Fibroblast of skin of scalp (primary cell): ENCODE measurements around the gene VDR.
"Not testable (repeated sequence)": the region's sequence is repeated elsewhere in the genome, so short reads cannot be mapped to it uniquely, and the experiment has no call there.

ENCODE experiments used
- DNase-seq: peaks from one replicate; pipeline ENCODE4 v3.0.0-alpha.2; 2013

VDR gene

GRCh38 chr12:47812797-47813510 lies 91.8 kb downstream of the VDR start:
- peak; percentile 96 for DNase-seq

- peak; percentile 77 for DNase-seq
Observed at GRCh38 chr12:47811581-47812484, 93.0 kb downstream of the VDR start.

DNA sequence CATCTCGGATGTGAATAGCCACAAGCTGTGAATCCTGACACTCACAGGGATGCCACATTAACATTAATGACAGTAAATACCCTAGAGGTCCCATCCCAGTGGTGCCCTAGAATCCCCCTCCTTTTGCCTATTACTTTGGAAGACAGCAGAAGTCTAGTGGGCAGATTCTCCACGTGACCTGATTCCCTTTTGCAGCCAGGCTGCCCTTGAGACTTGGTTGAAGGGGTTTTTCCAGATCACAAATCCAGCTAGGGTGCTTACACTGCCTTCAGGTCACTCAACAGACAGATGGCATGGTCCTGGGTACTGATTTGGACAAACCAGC lies 93.8 kb downstream of the VDR start:
- DNase-seq, result no peak

- not testable (repeated sequence) for DNase-seq
Observed at GRCh38 chr12:47809518-47809917, 95.3 kb downstream of the VDR start.

DNA sequence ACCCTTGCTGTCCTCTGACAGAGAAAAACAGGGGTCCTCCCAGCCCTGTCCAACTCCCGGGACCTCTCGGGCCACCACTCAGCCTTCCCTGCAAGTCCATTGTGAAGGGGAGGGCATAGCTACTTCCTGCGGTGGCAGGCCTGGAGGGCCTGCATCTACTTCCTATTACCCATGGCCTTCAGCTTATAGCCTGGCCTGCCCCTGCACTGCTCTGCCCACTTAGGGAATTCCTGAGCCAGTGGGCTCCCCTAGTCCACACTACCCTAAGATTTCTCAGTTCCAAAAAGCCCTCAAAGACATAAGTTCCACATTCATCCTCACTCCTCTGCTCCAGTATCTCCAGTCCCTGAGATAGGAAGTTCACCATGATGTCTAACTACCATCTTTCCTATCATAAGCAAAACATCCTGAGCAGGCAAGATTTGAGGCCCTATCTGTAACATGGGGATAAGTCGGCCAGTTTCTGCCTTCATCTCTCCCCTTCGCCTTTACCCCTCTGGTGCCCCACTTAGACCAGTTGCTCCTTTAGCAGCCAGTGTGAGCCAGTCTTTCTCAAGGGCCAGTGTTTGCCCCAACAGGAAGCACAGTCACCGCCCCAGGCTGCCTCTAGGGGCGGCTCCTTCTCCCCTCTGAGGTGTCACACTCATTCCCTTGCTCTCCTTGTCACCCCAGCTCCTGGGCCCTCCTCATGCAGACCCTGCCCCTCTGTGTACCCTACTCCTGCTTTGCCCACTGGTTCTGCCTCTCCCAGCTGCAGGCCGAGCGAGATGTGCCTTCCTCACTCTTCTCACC lies 96.0 kb downstream of the VDR start:
- no peak for DNase-seq

DNA sequence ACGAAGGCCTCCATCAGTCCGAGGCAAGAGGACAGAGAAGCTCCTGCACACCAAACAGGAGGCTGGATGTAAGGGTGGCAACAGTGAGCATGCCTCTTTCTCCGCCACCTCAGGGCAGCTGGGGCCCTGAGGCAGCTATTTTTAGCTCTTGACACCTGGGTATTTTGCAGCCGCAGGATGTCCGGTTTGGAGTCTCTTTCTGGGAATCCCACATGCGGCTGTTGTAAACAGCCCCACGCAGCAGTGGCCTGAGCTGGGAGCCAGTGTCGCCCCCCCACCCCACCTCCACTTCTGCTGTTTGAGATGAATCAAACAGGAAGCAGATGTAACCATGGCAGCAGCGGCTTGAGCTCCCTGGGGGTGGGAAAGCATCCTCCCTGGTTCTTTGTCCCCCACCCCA lies 96.7 kb downstream of the VDR start:
- no peak for DNase-seq

DNA sequence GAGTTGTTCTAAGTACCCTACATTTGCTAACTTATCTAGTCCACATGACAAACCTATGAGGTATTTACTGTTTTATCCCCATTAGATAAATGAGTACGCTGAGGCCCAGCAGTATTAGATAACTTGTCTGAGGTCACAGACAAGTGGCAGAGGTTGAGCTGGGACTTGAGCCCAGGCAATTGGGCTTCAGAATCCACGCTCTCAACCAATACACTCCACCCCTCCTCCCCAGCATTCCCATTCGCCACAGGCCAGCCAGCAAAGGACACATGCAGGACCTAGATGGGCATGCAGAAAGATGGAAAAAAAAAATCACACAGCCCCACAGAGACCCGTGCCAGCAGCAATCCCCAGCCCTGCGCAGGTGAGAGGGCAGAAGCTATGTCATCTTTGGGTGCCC lies 97.5 kb downstream of the VDR start:
- no peak for DNase-seq

DNA sequence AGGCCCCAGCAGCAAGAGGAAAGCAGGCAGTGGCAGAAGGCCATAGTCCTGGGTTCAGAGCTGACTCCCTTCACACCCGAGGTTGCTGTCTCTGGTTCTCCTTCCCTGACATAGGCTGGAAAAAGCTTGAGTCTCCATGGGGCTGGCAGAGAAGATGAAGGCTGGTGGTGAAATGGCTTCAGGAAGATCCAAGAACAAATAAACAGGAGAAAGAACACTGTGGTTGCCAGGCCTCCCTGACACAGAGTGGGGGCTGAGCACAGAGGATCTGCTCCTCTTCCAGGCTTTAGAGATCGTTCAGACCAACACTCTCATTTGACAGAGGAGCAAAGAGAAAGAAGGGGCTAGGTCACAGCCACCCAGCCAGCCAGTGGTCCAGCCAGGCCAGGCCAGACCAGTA lies 99.4 kb downstream of the VDR start:
- no peak for DNase-seq

DNA sequence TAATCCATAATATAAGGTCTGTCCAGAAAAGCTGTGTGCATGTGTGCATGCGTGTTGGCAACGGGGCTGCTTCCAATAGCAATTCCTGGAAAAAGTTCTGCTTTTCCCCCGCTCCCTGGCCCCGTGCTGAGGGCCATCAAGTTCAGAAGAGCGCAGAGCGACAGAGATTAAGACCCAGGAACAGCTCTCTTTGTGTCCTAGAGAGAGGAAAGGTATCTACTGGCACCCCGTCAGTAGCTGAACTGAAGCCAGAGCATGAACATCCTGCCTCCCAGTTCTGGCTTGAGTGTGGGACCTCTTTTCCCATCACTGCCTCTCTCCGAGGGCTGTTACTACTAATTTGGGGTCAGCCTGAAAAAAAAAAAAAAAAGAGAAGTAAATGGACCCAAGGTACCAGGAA lies 100.6 kb downstream of the VDR start:
- no peak for DNase-seq

DNA sequence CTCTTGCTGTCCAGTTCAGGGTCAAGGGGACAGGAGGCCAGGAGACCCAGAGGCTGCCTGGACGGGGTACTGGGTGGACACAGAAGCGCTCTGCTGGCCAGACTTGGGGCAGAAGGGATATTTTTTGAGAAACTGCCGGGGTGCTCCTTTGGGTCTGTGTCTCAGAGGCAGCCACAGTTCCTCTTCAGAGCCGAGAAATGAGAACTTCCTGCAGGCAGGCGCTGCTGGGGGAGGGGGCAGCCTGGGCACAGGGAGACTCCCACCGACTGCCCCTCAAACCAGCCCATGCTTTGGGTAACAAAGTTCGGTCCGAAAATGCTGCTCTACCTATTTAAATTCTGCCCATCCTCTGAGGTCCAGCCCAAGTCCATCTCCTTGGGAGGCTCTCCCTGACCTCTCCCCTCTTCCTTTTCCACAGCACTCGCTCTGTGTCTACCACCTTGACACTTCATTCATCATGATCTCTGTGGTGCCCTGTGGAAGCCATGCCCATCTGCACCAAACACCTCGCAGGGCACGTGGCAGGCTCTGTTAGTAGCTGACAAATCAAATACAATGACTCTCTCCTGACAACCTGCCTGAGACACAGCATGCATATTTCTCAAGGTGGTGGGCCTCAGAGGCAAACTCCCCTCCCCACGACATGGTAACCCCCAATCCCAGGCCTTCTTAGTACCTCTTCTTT lies 101.5 kb downstream of the VDR start:
- DNase-seq, result no peak

- no peak for DNase-seq
Observed at GRCh38 chr12:47802312-47802711, 102.5 kb downstream of the VDR start.

GRCh38 chr12:47801904-47802246 lies 102.9 kb downstream of the VDR start:
- DNase-seq, result no peak

- DNase-seq, result no peak
Observed at GRCh38 chr12:47801170-47801903, 103.5 kb downstream of the VDR start.

GRCh38 chr12:47800582-47800981 lies 104.2 kb downstream of the VDR start:
- no peak for DNase-seq

DNA sequence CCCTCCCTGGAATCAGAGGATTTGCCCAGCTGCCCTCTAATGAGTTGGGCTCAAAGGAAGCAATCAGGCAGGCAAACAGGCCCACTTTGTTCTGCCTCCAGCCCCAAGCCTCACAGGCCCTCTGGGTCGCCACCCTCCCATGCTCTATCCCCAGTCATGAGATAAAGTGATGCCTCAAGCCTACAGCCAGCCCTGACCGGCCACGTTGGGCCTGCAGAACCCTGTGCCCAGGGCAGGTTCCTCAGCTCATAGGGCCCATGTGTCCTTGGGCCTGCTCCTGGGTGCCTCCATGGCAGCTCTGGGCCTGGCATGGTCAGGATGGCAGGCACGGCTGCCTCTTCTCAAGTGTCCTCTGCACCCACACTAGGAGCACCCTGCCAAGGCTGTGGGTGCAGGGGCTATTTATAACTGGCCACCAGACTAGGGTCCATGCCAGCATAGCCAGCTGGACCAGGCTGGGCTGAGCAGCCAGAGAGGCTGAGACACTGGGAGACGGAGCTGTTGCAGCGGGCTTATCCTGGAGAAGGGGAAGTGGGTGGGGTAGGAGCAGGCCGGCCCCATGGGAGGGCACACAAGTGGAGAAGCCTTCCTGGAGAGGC lies 105.3 kb downstream of the VDR start:
- DNase-seq, result no peak

DNA sequence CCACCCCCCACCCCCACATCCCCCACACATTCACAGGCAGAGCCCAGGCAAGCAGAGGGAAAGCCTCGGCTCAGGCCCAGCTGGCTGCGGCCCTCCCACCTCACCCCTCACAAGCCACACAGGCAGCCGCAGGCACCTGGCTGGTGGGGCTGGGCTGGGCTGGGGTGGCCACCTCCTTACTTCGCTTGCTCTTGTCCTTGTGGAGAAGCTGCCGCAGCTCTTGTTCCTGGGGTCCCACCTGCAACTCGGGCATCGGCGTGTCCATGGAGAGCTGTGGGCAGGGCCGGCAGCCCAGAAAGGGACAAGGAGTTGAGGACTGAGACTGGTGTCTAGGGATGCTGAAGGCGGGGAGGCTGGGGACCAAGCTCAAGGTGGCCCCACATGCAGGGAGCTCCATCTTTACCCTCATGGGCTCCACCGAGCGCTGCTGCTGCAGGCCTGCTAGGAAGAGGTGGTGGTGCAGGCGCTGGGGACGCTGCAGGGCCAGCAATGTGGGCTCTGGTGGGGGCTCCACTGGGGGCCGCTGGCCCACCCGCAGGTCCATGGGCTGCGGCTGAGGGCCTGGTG lies 106.3 kb downstream of the VDR start:
- DNase-seq, result no peak

DNA sequence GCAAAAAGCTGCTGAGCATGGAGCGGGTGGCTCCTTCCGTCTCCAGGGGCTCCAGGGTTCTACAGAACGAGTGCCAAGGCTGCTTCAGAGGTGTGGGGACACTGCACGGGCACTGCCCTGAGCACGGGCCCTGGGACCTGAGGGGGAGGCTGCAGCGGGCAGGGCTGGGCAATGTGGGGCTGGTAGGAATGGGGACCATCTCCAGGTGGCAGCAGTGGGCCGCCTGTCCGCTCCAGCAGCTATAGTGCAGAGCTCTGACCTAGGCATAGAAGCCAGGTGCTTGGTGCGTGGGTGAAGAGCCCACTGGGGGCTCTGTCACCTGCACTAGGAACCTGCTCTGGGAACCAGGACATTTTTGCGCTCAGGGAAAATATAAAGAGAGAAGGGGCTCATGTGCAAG lies 107.4 kb downstream of the VDR start:
- no peak for DNase-seq

DNA sequence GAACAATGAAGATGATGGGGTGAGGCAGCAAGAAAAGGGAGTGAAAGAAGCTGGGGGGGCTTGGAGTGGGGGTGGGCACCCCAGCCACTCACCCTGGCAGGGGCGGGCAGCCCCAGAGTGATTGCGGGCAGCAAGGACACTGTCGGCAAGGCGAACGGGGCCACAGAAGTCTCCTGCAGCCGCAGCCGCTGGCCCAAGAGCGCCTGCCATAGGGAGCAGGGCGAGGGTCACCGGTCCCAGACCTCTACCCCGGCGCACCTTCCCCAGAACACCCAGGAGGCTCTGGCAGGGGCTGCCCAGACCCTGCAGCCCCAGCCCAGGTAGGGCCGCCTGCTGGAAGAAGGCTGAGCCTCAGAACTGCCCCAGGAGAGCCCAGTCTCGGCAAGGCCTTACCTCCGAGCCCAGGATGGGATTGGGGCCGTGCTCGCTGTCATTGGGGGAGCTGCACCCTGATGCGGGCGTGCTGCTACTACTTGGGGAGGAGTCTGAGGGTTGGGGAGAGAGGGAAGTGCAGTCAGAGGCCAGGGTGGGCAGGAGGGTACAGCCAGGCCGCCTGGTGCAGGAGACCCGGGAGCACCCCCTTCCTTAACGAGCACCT lies 108.9 kb downstream of the VDR start:
- DNase-seq, result no peak

DNA sequence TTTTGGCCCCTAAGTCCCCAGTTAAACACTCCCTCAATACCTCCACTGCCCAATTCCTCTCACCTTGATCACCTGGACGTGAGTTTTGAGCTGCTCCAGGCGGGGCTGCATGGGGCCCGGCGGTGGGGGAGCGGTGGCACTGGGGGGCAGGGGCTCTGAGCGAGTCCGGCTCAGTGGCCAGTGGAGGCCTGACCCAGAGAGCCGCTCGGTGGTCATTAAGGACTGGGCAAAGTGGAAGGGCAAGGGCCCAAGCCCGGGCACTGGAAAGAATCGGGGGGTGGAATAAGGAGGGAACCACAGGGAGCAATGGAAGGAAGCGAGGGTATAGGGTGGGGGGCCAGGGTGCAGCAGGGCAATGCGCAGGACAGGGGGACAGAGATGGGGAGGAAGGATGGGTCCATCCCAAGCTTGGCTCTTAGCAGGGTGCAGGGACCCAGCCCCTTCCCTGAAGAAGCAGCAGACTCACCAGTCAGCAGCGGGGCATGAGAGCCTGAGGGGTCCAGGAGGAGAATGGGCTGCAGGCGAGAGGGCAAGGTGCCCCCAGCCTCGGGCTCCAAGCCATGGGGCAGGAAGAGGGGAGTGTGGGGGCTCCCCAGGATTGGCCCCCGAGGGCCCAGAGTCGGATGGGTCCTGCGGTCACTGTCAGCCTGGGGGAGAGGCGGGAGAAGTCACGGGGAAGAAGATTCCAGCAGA lies 109.5 kb downstream of the VDR start:
- DNase-seq, result no peak

- no peak for DNase-seq
Observed at GRCh38 chr12:47794679-47795078, 110.1 kb downstream of the VDR start.
